DND-41 (cell line): ENCODE results near the gene TTC33.

Source experiments
- ATAC-seq: fragments of 200-7000 bp; cut with Tn5 transposase; 3 replicates; pipeline ENCODE4 v1.9.1; 2021; ENCODE audit warnings: low read depth; ENCODE audit not compliant: insufficient read depth
- DNase-seq: peaks from one replicate; pipeline ENCODE4 v3.0.0-alpha.2; 2020
- H2AFZ ChIP-seq: 2 replicates; pipeline ENCODE4 v1.6.0; 2012; ENCODE audit warnings: low read depth, low read length
- H3K27ac ChIP-seq: 2 replicates; pipeline ENCODE4 v1.5.1; 2012; ENCODE audit warnings: low read length, inconsistent platforms
- H3K27me3 ChIP-seq: fragments of 200-600 bp; sonication (generic); 2 replicates; pipeline ENCODE4 v1.6.0; 2012; ENCODE audit warnings: low read length, mild to moderate bottlenecking, inconsistent platforms; ENCODE audit not compliant: insufficient read depth, poor library complexity
- H3K36me3 ChIP-seq: 2 replicates; pipeline ENCODE4 v1.5.1; 2012; ENCODE audit warnings: low read length, inconsistent platforms; ENCODE audit not compliant: insufficient read depth
- H3K4me1 ChIP-seq: 2 replicates; pipeline ENCODE4 v1.5.1; 2012; ENCODE audit warnings: mild to moderate bottlenecking, low read length; ENCODE audit not compliant: insufficient read depth
- H3K4me2 ChIP-seq: 2 replicates; pipeline ENCODE4 v1.6.0; 2012; ENCODE audit warnings: mild to moderate bottlenecking, moderate library complexity, low read length, inconsistent platforms; ENCODE audit not compliant: insufficient read depth
- H3K4me3 ChIP-seq, 2 experiments: fragments of 200-600 bp in 1 of 2; shearing (Covaris generic) in 1 of 2; 2 replicates each; pipeline ENCODE4 v1.5.1; 2012 to 2016; ENCODE audit warnings: inconsistent platforms in 2 of 2, low read length in 2 of 2, mild to moderate bottlenecking in 2 of 2, low read depth in 1 of 2, moderate library complexity in 1 of 2
- H3K79me2 ChIP-seq: 2 replicates; pipeline ENCODE4 v1.6.0; 2012; ENCODE audit warnings: low read length, inconsistent platforms; ENCODE audit not compliant: insufficient read depth
- H3K9ac ChIP-seq: 2 replicates; pipeline ENCODE4 v1.6.0; 2012; ENCODE audit warnings: low read depth, mild to moderate bottlenecking, inconsistent platforms, low read length, moderate library complexity
- H3K9me3 ChIP-seq: 2 replicates; pipeline ENCODE4 v1.5.1; 2012; ENCODE audit warnings: low read length, moderate library complexity, mild to moderate bottlenecking, inconsistent platforms; ENCODE audit not compliant: insufficient read depth, severe bottlenecking
- H4K20me1 ChIP-seq: 2 replicates; pipeline ENCODE4 v1.6.0; 2012; ENCODE audit warnings: low read length; ENCODE audit not compliant: insufficient read depth
- EZH2 ChIP-seq: IDR thresholded peaks from 3 replicates; pipeline ENCODE4 v1.6.1; 2012; ENCODE audit warnings: borderline replicate concordance, low read depth, mild to moderate bottlenecking, moderate library complexity, low read length, inconsistent platforms; ENCODE audit not compliant: severe bottlenecking
- TF ChIP-seq, protein P1 (sequence below): IDR thresholded peaks from 2 replicates; pipeline ENCODE4 v1.5.1; 2012; ENCODE audit warnings: borderline replicate concordance, low read length, moderate library complexity, mild to moderate bottlenecking; ENCODE audit not compliant: poor library complexity, severe bottlenecking; ENCODE audit errors: extremely low read depth

TTC33 gene

DNA sequence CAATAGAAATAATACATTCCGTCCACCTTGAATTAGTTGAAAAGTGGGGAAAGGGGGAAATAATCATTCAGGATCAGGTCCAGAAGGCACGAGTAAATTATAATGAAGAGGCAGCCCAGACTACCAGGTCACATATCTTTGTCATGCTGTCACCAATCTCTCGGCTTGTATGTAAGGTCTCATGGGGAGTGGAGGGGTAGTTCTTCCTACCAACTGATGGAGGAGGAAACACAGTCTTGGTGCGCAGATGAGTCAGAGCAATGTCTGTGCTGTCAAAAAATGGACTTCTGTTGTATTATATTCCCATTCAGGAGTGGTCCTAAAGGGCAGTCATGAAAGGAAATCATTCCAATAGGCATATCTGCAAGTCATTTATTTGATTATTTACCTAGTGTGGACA, 240.3 kb downstream of the TTC33 start:
- no peaks in the 10 kb centered on the region for H3K36me3 ChIP-seq

GRCh38 chr5:40514976-40515375, 240.8 kb downstream of the TTC33 start:
- TF ChIP-seq EZH2, result no peak
- TF ChIP-seq, protein P1, sequence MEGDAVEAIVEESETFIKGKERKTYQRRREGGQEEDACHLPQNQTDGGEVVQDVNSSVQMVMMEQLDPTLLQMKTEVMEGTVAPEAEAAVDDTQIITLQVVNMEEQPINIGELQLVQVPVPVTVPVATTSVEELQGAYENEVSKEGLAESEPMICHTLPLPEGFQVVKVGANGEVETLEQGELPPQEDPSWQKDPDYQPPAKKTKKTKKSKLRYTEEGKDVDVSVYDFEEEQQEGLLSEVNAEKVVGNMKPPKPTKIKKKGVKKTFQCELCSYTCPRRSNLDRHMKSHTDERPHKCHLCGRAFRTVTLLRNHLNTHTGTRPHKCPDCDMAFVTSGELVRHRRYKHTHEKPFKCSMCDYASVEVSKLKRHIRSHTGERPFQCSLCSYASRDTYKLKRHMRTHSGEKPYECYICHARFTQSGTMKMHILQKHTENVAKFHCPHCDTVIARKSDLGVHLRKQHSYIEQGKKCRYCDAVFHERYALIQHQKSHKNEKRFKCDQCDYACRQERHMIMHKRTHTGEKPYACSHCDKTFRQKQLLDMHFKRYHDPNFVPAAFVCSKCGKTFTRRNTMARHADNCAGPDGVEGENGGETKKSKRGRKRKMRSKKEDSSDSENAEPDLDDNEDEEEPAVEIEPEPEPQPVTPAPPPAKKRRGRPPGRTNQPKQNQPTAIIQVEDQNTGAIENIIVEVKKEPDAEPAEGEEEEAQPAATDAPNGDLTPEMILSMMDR, result no peak

More for the DNA sequence above, 240.3 kb downstream of the TTC33 start:
- H3K27me3 ChIP-seq, result no peaks in the 10 kb centered on the region
- H3K4me3 ChIP-seq, result no peak overlapping the region
- H3K27ac ChIP-seq, result no peak overlapping the region
- H4K20me1 ChIP-seq, result no peaks in the 10 kb centered on the region
- ATAC-seq, result no peak
- TF ChIP-seq EZH2, result no peak
- TF ChIP-seq, protein P1, result no peak
- no peak overlapping the region for H2AFZ ChIP-seq
- no peak overlapping the region for H3K9ac ChIP-seq
- no peaks in the 10 kb centered on the region for H3K4me1 ChIP-seq
- no peaks in the 10 kb centered on the region for H3K79me2 ChIP-seq
- DNase-seq, result no peak
- no peaks in the 10 kb centered on the region for H3K9me3 ChIP-seq
- H3K4me2 ChIP-seq, result no peak overlapping the region

GRCh38 chr5:40511801-40512200, 244.0 kb downstream of the TTC33 start:
- TF ChIP-seq EZH2, result no peak
- TF ChIP-seq, protein P1, result no peak
- Histone ChIP-seq H3K9me3 (no peaks in the 10 kb centered on the region), H2AFZ (no peak overlapping the region), H3K27ac (no peak overlapping the region), H3K36me3 (no peaks in the 10 kb centered on the region), H3K9ac (no peak overlapping the region), H3K4me2 (no peak overlapping the region), H3K4me1 (peaks cover 12% of the 10 kb centered on the region), H3K4me3 (no peak overlapping the region), H3K27me3 (no peaks in the 10 kb centered on the region), H3K79me2 (no peaks in the 10 kb centered on the region), H4K20me1 (no peaks in the 10 kb centered on the region)
- ATAC-seq (no peak), DNase-seq (no peak)

More at GRCh38 chr5:40514976-40515375, 240.8 kb downstream of the TTC33 start:
- no peaks in the 10 kb centered on the region for H3K9me3 ChIP-seq
- H3K27me3 ChIP-seq, result no peaks in the 10 kb centered on the region
- H3K36me3 ChIP-seq, result no peaks in the 10 kb centered on the region
- no peak overlapping the region for H2AFZ ChIP-seq
- no peak overlapping the region for H3K27ac ChIP-seq
- H3K4me2 ChIP-seq, result no peak overlapping the region
- no peaks in the 10 kb centered on the region for H3K79me2 ChIP-seq
- no peaks in the 10 kb centered on the region for H4K20me1 ChIP-seq
- H3K9ac ChIP-seq, result no peak overlapping the region
- H3K4me1 ChIP-seq, result no peaks in the 10 kb centered on the region
- ATAC-seq (no peak), DNase-seq (no peak)
- no peak overlapping the region for H3K4me3 ChIP-seq

DNA sequence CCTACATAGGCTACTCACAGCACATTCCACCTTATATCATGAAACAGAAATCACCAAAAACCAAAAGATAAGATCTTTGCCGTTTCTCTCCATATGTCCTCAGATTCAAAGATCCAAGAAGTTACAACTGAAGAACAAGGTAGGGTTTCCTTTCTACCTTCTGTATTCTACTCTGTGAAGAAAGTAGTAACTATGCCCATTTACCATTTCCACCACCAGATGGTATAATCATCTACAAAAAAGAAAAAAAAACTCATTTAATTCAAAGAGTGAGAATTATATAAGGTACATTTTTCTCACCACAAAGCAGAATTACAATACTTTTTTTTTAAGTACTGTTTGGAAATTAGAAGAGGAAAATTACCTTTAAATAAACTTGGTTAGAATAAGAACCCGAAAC, 248.7 kb downstream of the TTC33 start:
- Histone ChIP-seq H2AFZ (0 out of 2 replicates have a peak overlapping the region, but pooled peaks have one; percentile 29), H3K4me1 (peaks cover 45% of the 10 kb centered on the region), H3K9ac (no peak overlapping the region), H3K79me2 (no peaks in the 10 kb centered on the region), H3K27ac (peak overlapping the region; percentile 51; the same call in 1 of the 2 replicates), H3K27me3 (no peaks in the 10 kb centered on the region), H3K4me3 (no peak overlapping the region), H3K36me3 (no peaks in the 10 kb centered on the region), H4K20me1 (no peaks in the 10 kb centered on the region), H3K4me2 (peak overlapping the region; percentile 25; the same call in 1 of the 2 replicates), H3K9me3 (no peaks in the 10 kb centered on the region)
- TF ChIP-seq EZH2, result no peak
- TF ChIP-seq, protein P1, result peak; percentile 58
- ATAC-seq, result peak; percentile 77
- DNase-seq, result no peak
